Mesenchymal stem cell (in vitro differentiated cells and primary cell): Measurements from ENCODE around the gene IL1R1.

Experiments used
- DNase-seq: peaks from one replicate; pipeline ENCODE4 v3.0.0-alpha.2; 2013
- H2AFZ ChIP-seq: one replicate; pipeline ENCODE4 v1.6.1; 2013; ENCODE audit warnings: low read depth, mild to moderate bottlenecking, control low read depth, inconsistent platforms, low read length, moderate library complexity
- H2AK5ac ChIP-seq: 2 replicates; pipeline ENCODE4 v1.6.1; 2013; ENCODE audit warnings: low read length, moderate library complexity, mild to moderate bottlenecking, inconsistent platforms; ENCODE audit not compliant: severe bottlenecking
- H2BK120ac ChIP-seq: one replicate; pipeline ENCODE4 v1.6.1; 2013; ENCODE audit warnings: low read depth, mild to moderate bottlenecking, inconsistent platforms, low read length, moderate library complexity
- H2BK12ac ChIP-seq, 2 experiments: one replicate each; pipeline ENCODE4 v1.6.1; 2013; ENCODE audit warnings: inconsistent platforms in 2 of 2, low read length in 2 of 2, mild to moderate bottlenecking in 2 of 2, moderate library complexity in 2 of 2, control low read depth in 1 of 2
- H2BK15ac ChIP-seq: one replicate; pipeline ENCODE4 v1.6.1; 2013; ENCODE audit warnings: mild to moderate bottlenecking, low read depth, inconsistent platforms; ENCODE audit not compliant: poor library complexity, severe bottlenecking
- H2BK5ac ChIP-seq: 2 replicates; pipeline ENCODE4 v1.6.1; 2013; ENCODE audit warnings: low read depth, mild to moderate bottlenecking, low read length, control low read depth, inconsistent platforms; ENCODE audit not compliant: poor library complexity, severe bottlenecking
- H3K14ac ChIP-seq, 2 experiments: one replicate each; pipeline ENCODE4 v1.6.1; 2013; ENCODE audit warnings: inconsistent platforms in 2 of 2, low read length in 2 of 2, control low read depth in 1 of 2, mild to moderate bottlenecking in 1 of 2, moderate library complexity in 1 of 2
- H3K18ac ChIP-seq, 2 experiments: one replicate each; pipeline ENCODE4 v1.6.1; 2013; ENCODE audit warnings: inconsistent platforms in 2 of 2, low read length in 2 of 2, control low read depth in 1 of 2, low read depth in 1 of 2, mild to moderate bottlenecking in 1 of 2
- H3K23ac ChIP-seq, 2 experiments: one replicate each; pipeline ENCODE4 v1.6.1; 2013; ENCODE audit warnings: inconsistent platforms in 2 of 2, low read length in 2 of 2, mild to moderate bottlenecking in 2 of 2, moderate library complexity in 2 of 2, control low read depth in 1 of 2
- H3K27ac ChIP-seq: 2 replicates; pipeline ENCODE4 v1.5.1; 2013; ENCODE audit warnings: mild to moderate bottlenecking, moderate library complexity, low read length, control low read depth, inconsistent platforms; ENCODE audit not compliant: poor library complexity, severe bottlenecking
- H3K27me3 ChIP-seq, 2 experiments: 2 replicates each; pipeline versions ENCODE4 v1.6.1 to v1.7.0; 2013; ENCODE audit warnings: low read length in 2 of 2, mild to moderate bottlenecking in 2 of 2, moderate library complexity in 2 of 2, control low read depth in 1 of 2, inconsistent platforms in 1 of 2; ENCODE audit not compliant: control insufficient read depth in 1 of 2, insufficient read depth in 1 of 2
- H3K36me3 ChIP-seq, 2 experiments: 2 replicates each; pipeline versions ENCODE4 v1.6.1 to v1.7.0; 2013; ENCODE audit warnings: low read length in 2 of 2, control low read depth in 1 of 2, inconsistent platforms in 1 of 2, low read depth in 1 of 2, mild to moderate bottlenecking in 1 of 2; ENCODE audit not compliant: insufficient read depth in 2 of 2, control insufficient read depth in 1 of 2
- H3K4ac ChIP-seq, 2 experiments: one replicate each; pipeline ENCODE4 v1.6.1; 2013; ENCODE audit warnings: inconsistent platforms in 2 of 2, low read length in 2 of 2, mild to moderate bottlenecking in 2 of 2, moderate library complexity in 2 of 2, control low read depth in 1 of 2, low read depth in 1 of 2
- H3K4me1 ChIP-seq: 2 replicates; pipeline ENCODE4 v1.6.1; 2013; ENCODE audit warnings: low read depth, low read length, control low read depth; ENCODE audit not compliant: control insufficient read depth, insufficient read depth
- H3K4me2 ChIP-seq: 2 replicates; pipeline ENCODE4 v1.6.1; 2013; ENCODE audit warnings: low read length, mild to moderate bottlenecking, inconsistent platforms; ENCODE audit not compliant: poor library complexity, severe bottlenecking
- H3K4me3 ChIP-seq, 2 experiments: 2 replicates each; pipeline versions ENCODE4 v1.5.1 to v1.7.0; 2013; ENCODE audit warnings: low read length in 2 of 2, mild to moderate bottlenecking in 2 of 2, control low read depth in 1 of 2, low read depth in 1 of 2; ENCODE audit not compliant: insufficient read depth in 1 of 2
- H3K79me1 ChIP-seq: replicated peaks from 2 replicates; pipeline ENCODE4 v1.6.1; 2013; ENCODE audit warnings: mild to moderate bottlenecking, control low read depth, low read length, inconsistent platforms; ENCODE audit not compliant: poor library complexity, severe bottlenecking
- H3K9ac ChIP-seq: 2 replicates; pipeline ENCODE4 v1.7.0; 2013; ENCODE audit warnings: mild to moderate bottlenecking, low read length, moderate library complexity
- H3K9me3 ChIP-seq: 2 replicates; pipeline ENCODE4 v1.7.0; 2013; ENCODE audit warnings: mild to moderate bottlenecking, low read length; ENCODE audit not compliant: control insufficient read depth
- H4K8ac ChIP-seq: one replicate; pipeline ENCODE4 v1.6.1; 2013; ENCODE audit warnings: inconsistent platforms, mild to moderate bottlenecking, low read length, moderate library complexity
- H4K91ac ChIP-seq: one replicate; pipeline ENCODE4 v1.6.1; 2013; ENCODE audit warnings: mild to moderate bottlenecking, low read length, inconsistent platforms
- WGBS: methylation state at CpG from one replicate; pipeline ENCODE4 v1.1.7; 2013; ENCODE audit warnings: mixed read lengths; 5-methylcytosine and 5-hydroxymethylcytosine counted together

Gene IL1R1

GRCh38 chr2:102126169-102126568, 16.4 kb upstream of the IL1R1 start:
- no peak overlapping the region for H4K91ac ChIP-seq

GRCh38 chr2:102126660-102127059, 15.9 kb upstream of the IL1R1 start:
- Histone ChIP-seq H3K18ac (peak overlapping the region; percentile 40 to 41), H2AK5ac (no peak overlapping the region)
- 50% methylated on average over 2 of the region's 2 CpGs for WGBS

More at GRCh38 chr2:102126169-102126568, 16.4 kb upstream of the IL1R1 start:
- Histone ChIP-seq H3K4me3 (no peak overlapping the region), H3K4ac (no peak overlapping the region), H3K23ac (no peak overlapping the region), H3K27me3 (no peaks in the 10 kb centered on the region), H3K36me3 (peaks cover 1 to 5% of the 10 kb centered on the region in 2 experiments), H3K4me1 (peaks cover 4% of the 10 kb centered on the region), H3K27ac (no peak overlapping the region), H2AK5ac (no peak overlapping the region), H3K79me1 (no peaks in the 10 kb centered on the region), H3K9me3 (no peaks in the 10 kb centered on the region), H2BK12ac (no peak overlapping the region), H2BK120ac (no peak overlapping the region), H4K8ac (no peak overlapping the region), H3K14ac (no peak overlapping the region), H3K4me2 (no peak overlapping the region), H2AFZ (no peak overlapping the region), H2BK5ac (no peak overlapping the region), H3K9ac (no peak overlapping the region), H2BK15ac (no peak overlapping the region), H3K18ac (no peak overlapping the region)
- DNase-seq = peak; percentile 69
- 81% methylated on average over 4 of the region's 4 CpGs for WGBS

GRCh38 chr2:102129082-102129481, 13.5 kb upstream of the IL1R1 start:
- Histone ChIP-seq H3K79me1 (no peaks in the 10 kb centered on the region), H3K4me2 (no peak overlapping the region), H2BK120ac (no peak overlapping the region), H2BK5ac (no peak overlapping the region), H2AK5ac (peak overlapping the region; percentile 58), H2BK15ac (peak overlapping the region; percentile 99), H3K18ac (peak overlapping the region; percentile 67 to 73), H2AFZ (no peak overlapping the region), H3K4me3 (no peak overlapping the region), H4K91ac (no peak overlapping the region), H2BK12ac (peak overlapping the region in 1 of 2 experiments; percentile 95), H3K4ac (no peak overlapping the region), H4K8ac (peak overlapping the region; percentile 37), H3K9ac (peak overlapping the region; percentile 87), H3K36me3 (peaks cover 0 to 5% of the 10 kb centered on the region in 2 experiments), H3K9me3 (no peaks in the 10 kb centered on the region), H3K27me3 (no peaks in the 10 kb centered on the region), H3K27ac (no peak overlapping the region), H3K14ac (no peak overlapping the region), H3K23ac (no peak overlapping the region), H3K4me1 (no peaks in the 10 kb centered on the region)
- DNase-seq = no peak
- WGBS = 100% methylated on average over 1 of the region's 1 CpG

More at GRCh38 chr2:102126660-102127059, 15.9 kb upstream of the IL1R1 start:
- H4K91ac ChIP-seq = peak overlapping the region; percentile 22
- H3K4me3 ChIP-seq = no peak overlapping the region
- H2BK5ac ChIP-seq = no peak overlapping the region
- peak; percentile 77 for DNase-seq
- H3K4ac ChIP-seq = peak overlapping the region; percentile 5 to 77
- no peak overlapping the region for H2AFZ ChIP-seq
- no peaks in the 10 kb centered on the region for H3K9me3 ChIP-seq
- peak overlapping the region; percentile 87 for H3K9ac ChIP-seq
- H2BK120ac ChIP-seq = peak overlapping the region; percentile 81
- H2BK12ac ChIP-seq = peak overlapping the region in 1 of 2 experiments; percentile 8
- no peaks in the 10 kb centered on the region for H3K27me3 ChIP-seq
- no peak overlapping the region for H3K23ac ChIP-seq
- no peak overlapping the region for H3K27ac ChIP-seq
- H3K36me3 ChIP-seq = peaks cover 0 to 5% of the 10 kb centered on the region in 2 experiments
- H3K79me1 ChIP-seq = no peaks in the 10 kb centered on the region
- H2BK15ac ChIP-seq = peak overlapping the region; percentile 29
- H3K4me1 ChIP-seq = peaks cover 1% of the 10 kb centered on the region
- no peak overlapping the region for H3K14ac ChIP-seq
- H4K8ac ChIP-seq = no peak overlapping the region
- no peak overlapping the region for H3K4me2 ChIP-seq

- Histone ChIP-seq H3K4me3 (no peak overlapping the region), H3K27ac (no peak overlapping the region), H3K4me1 (no peaks in the 10 kb centered on the region), H3K23ac (no peak overlapping the region), H4K8ac (no peak overlapping the region), H2BK15ac (no peak overlapping the region), H2BK12ac (no peak overlapping the region), H3K9ac (peak overlapping the region; percentile 20), H3K18ac (peak overlapping the region; percentile 35 to 83), H3K14ac (peak overlapping the region in 1 of 2 experiments; percentile 56), H3K27me3 (no peaks in the 10 kb centered on the region), H2AK5ac (no peak overlapping the region), H2AFZ (no peak overlapping the region), H3K36me3 (peaks cover 0 to 6% of the 10 kb centered on the region in 2 experiments), H3K79me1 (no peaks in the 10 kb centered on the region), H3K9me3 (no peaks in the 10 kb centered on the region), H2BK120ac (no peak overlapping the region), H2BK5ac (peak overlapping the region; percentile 57), H4K91ac (no peak overlapping the region), H3K4me2 (no peak overlapping the region), H3K4ac (peak overlapping the region in 1 of 2 experiments; percentile 56)
- no peak for DNase-seq
- WGBS = 93% methylated on average over 2 of the region's 5 CpGs
These were observed 12.4 kb upstream of the IL1R1 start for GRCh38 chr2:102129951-102130646.
